Heart left ventricle (tissue), 16 donors: Measurements from ENCODE around the gene KCNQ4. TPM values are rescaled to one million over a fixed set of nuclear protein-coding genes. Genes with fewer than 3 reads are reported as not detected.
A peak's percentile ranks its signal among the peaks of the same experiment; 100 is the strongest.

ENCODE experiments used
- ATAC-seq, 4 donors: fragments of 200-7000 bp; cut with Tn5 transposase; one replicate each; pipeline ENCODE4 v1.9.1; 2020 to 2022; ENCODE audit warnings: moderate library complexity in 4 of 4, mild to moderate bottlenecking in 3 of 4, moderate number of reproducible peaks in 1 of 4
- DNase-seq, 5 donors: peaks; one replicate each; pipeline ENCODE4 v3.0.0-alpha.2; 2020
- H3K27ac ChIP-seq, 12 donors: fragments of 200-600 bp; sonication (generic) in 4 of 12; one replicate each; pipeline versions ENCODE4 v1.5.0 to v1.8.0; 2016 to 2022; ENCODE audit warnings: mild to moderate bottlenecking in 2 of 12
- H3K27me3 ChIP-seq, 9 donors: fragments of 200-600 bp; sonication (generic) in 2 of 9; one replicate each; pipeline versions ENCODE4 v1.5.1 to v1.8.0; 2016 to 2022; ENCODE audit warnings: mild to moderate bottlenecking in 3 of 9
- H3K36me3 ChIP-seq, 9 donors: fragments of 200-600 bp; sonication (generic) in 2 of 9; one replicate each; pipeline versions ENCODE4 v1.5.0 to v1.8.0; 2018 to 2022; ENCODE audit warnings: mild to moderate bottlenecking in 2 of 9
- H3K4me1 ChIP-seq, 12 donors: fragments of 200-600 bp; sonication (generic) in 4 of 12; one replicate each; pipeline versions ENCODE4 v1.5.0 to v1.8.0; 2016 to 2022; ENCODE audit warnings: mild to moderate bottlenecking in 3 of 12
- H3K4me3 ChIP-seq, 12 donors: fragments of 200-600 bp; sonication (generic) in 4 of 12; one replicate each; pipeline versions ENCODE4 v1.5.0 to v1.8.0; 2017 to 2022; ENCODE audit warnings: mild to moderate bottlenecking in 9 of 12, moderate library complexity in 4 of 12
- H3K9me3 ChIP-seq, 12 donors: fragments of 200-600 bp; sonication (generic) in 4 of 12; one replicate each; pipeline versions ENCODE4 v1.5.0 to v1.8.0; 2016 to 2022; ENCODE audit warnings: mild to moderate bottlenecking in 1 of 12
- POLR2A ChIP-seq, 2 donors: fragments of 450-650 bp; IDR thresholded peaks; one replicate each; pipeline ENCODE4 v1.6.1; 2017; ENCODE audit warnings: antibody characterized with exemption in 2 of 2, mild to moderate bottlenecking in 2 of 2, moderate library complexity in 2 of 2
- WGBS, 4 donors: extraction: QIAGEN DNeasy Blood & Tissue Kit in 2 of 4; methylation state at CpG; one replicate each; pipeline versions ENCODE4 v1.1.5 to v1.1.7; 2013 to 2018; 5-methylcytosine and 5-hydroxymethylcytosine counted together
- intact Hi-C, 10 donors: fragments of 100-400 bp; cut with DNase I; formaldehyde crosslinking; loops; one replicate each; pipeline versions ENCODE4 v1.11.1 to v1.14.2; 2022
- polyA plus RNA-seq, 2 donors: library from polyadenylated mRNA; stranded (reverse); fragments of 200-250 nt; gene quantifications; one replicate each; pipeline ENCODE4 v1.2.3, GENCODE V29; 2013
- total RNA-seq, 9 donors: library from RNA; depleted of rRNA in 2 of 9; stranded (reverse); fragments of >200 nt in 2 of 9; fragmentation: NEBNext Ultra II Directional in 3 of 9; extraction: Animal tissue kit (Norgen Biotek cat#: 25700) in 3 of 9; gene quantifications; one replicate each; pipeline versions ENCODE4 v1.1.0 to v1.2.4, GENCODE V29; 2016 to 2023
- TF ChIP-seq, protein P1 (sequence below), 12 donors: fragments of 200-600 bp; sonication (generic) in 4 of 12; IDR thresholded peaks; one replicate each; pipeline versions ENCODE4 v1.5.0 to v1.8.0; 2018 to 2022; ENCODE audit warnings: antibody characterized with exemption in 12 of 12, mild to moderate bottlenecking in 5 of 12
- donor health status: ischemic (EF 13 %, LVEDD 7.1; RV severe dilation, severe dysfunction).
- donor health status: healthy with polysubstance abuse.
- donor health status: DM: no; HTN: yes; CAD: no.
- donor health status: DM: no; HTN: no; CAD: no.
- donor health status: ischemic (EF 25% LVEDD 6.9; RV normal size, moderate dysfunction).
- donor health status: ischemic (EF 25% LVEDD 5.7; RV mildly dilated, moderate dysfunction).
- donor health status: healthy.
- donor health status: DM: yes; HTN: yes; CAD: no.
- donor health status: ischemic (EF 35%, LVEDD 5.7; RV mildly dilated, moderate dysfunction).
- donor health status: nonischemic (EF 11% LVEDD 7.7; RV severe dilation, severe dysfunction).
- donor health status: DM: yes; HTN: yes; CAD: no.
- donor health status: PGD.
- donor health status: ischemic (EF 29% LVEDD 5.4; RV normal size, mild dysfunction).
- donor health status: nonischemic (EF 23%, LVEDD 6.1; RV moderate dilation, normal function).

Gene KCNQ4
- total and polyA plus RNA-seq, 11 donors: 1.3 to 4.4 (median 1.9) TPM

DNA sequence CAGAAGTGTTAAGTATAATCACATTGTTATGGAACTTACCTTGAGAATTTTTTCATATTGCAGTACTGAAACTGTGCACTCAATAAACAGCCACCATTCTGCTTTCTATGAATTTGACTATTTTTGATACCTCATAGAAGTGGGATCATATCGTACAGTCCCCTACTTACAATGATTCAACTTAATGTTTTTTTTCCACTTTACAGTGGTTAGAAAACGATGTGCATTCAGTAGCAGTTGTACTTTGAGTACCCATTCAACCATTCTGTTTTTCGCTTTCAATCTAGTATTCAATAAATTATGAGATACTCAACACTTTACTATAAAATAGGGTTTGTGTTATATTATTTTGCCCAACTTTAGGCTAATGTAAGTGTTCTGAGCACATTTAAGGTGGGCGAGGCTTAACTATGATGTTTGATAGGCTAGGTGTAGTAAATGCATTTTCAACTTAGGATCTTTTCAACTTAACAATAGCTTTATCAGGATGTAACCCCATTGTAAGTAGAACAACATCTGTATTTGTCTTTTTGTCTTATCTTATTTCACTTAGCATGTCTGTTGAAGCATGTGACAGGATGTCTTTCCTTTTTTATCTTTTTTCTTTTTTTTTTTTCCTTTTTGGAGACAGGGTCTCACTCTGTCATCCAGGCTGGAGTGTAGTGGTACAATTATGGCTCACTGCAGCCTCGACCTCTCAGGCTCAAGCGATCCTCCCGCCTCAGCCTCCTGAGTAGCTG, 42.4 kb upstream of the KCNQ4 start:
- DNase-seq (no peak), ATAC-seq (peak in 1 of 4 donors; percentile 12)
- 78 to 82% (median 80%) methylated on average over 7 of the region's 7 CpGs for WGBS, 4 donors
- Histone ChIP-seq H3K4me1 (peaks cover 0 to 84% (median 54%) of the 10 kb centered on the region in 12 donors), H3K4me3 (no peak overlapping the region), H3K27me3 (no peaks in the 10 kb centered on the region), H3K36me3 (peaks cover 0 to 70% (median 63%) of the 10 kb centered on the region in 9 donors), H3K9me3 (no peaks in the 10 kb centered on the region), H3K27ac (peak overlapping the region in 7 of 12 donors; percentile 2 to 47 (median 32))
- intact Hi-C loops: no loop called here
- TF ChIP-seq POLR2A (IDR thresholded peaks at IDR 0.05): no peak
- TF ChIP-seq, protein P1, sequence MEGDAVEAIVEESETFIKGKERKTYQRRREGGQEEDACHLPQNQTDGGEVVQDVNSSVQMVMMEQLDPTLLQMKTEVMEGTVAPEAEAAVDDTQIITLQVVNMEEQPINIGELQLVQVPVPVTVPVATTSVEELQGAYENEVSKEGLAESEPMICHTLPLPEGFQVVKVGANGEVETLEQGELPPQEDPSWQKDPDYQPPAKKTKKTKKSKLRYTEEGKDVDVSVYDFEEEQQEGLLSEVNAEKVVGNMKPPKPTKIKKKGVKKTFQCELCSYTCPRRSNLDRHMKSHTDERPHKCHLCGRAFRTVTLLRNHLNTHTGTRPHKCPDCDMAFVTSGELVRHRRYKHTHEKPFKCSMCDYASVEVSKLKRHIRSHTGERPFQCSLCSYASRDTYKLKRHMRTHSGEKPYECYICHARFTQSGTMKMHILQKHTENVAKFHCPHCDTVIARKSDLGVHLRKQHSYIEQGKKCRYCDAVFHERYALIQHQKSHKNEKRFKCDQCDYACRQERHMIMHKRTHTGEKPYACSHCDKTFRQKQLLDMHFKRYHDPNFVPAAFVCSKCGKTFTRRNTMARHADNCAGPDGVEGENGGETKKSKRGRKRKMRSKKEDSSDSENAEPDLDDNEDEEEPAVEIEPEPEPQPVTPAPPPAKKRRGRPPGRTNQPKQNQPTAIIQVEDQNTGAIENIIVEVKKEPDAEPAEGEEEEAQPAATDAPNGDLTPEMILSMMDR (IDR thresholded peaks at IDR 0.05): no peak

- DNase-seq (no peak), ATAC-seq (peak; percentile 62 to 68 (median 65))
- Histone ChIP-seq H3K9me3 (no peaks in the 10 kb centered on the region), H3K36me3 (peaks cover 0 to 83% (median 75%) of the 10 kb centered on the region in 9 donors), H3K27me3 (no peaks in the 10 kb centered on the region), H3K4me3 (no peak overlapping the region), H3K4me1 (peaks cover 0 to 85% (median 46%) of the 10 kb centered on the region in 12 donors), H3K27ac (peak overlapping the region in 7 of 12 donors; percentile 14 to 60 (median 44))
- 40 to 63% (median 56%) methylated on average over 3 of the region's 3 CpGs for WGBS, 4 donors
- intact Hi-C loops: no loop called here
- TF ChIP-seq POLR2A (IDR thresholded peaks at IDR 0.05): no peak
- TF ChIP-seq, protein P1 (IDR thresholded peaks at IDR 0.05): no peak
Measured at GRCh38 chr1:40742363-40743061, 41.1 kb upstream of the KCNQ4 start.

DNA sequence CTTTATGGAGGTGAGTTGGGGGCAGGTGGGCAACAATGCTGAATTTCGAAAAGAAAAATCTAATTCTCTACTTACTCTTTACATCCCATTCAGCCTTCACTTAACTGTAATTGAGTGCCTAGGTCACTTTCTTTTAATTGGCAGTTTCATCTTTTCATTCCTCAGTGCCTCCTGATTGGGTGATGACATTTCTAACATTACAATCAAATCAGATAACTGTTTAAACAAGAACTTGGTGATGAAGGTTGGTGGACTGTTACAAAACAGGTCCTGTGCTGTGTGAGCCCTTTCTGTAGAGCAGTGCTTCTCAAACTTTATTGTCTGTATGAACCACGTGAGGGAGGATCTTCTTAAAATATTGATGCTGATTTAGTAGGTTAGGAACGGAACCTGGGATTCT, 40.1 kb upstream of the KCNQ4 start:
- DNase-seq: no peak
- H3K27ac ChIP-seq: peak overlapping the region in 6 of 12 donors; percentile 14 to 60 (median 32)
- 57 to 76% (median 70%) methylated on average over 3 of the region's 3 CpGs for WGBS, 4 donors
- H3K9me3 ChIP-seq: no peaks in the 10 kb centered on the region
- H3K36me3 ChIP-seq: peaks cover 0 to 92% (median 84%) of the 10 kb centered on the region in 9 donors
- H3K27me3 ChIP-seq: no peaks in the 10 kb centered on the region
- H3K4me3 ChIP-seq: no peak overlapping the region
- peaks cover 0 to 82% (median 46%) of the 10 kb centered on the region in 12 donors for H3K4me1 ChIP-seq
- TF ChIP-seq, protein P1 (IDR thresholded peaks at IDR 0.05): no peak
- TF ChIP-seq POLR2A (IDR thresholded peaks at IDR 0.05): no peak
- intact Hi-C loops: no loop called here
- ATAC-seq: no peak

- Histone ChIP-seq H3K4me1 (peaks cover 0 to 81% (median 46%) of the 10 kb centered on the region in 12 donors), H3K27me3 (no peaks in the 10 kb centered on the region), H3K4me3 (no peak overlapping the region), H3K9me3 (no peaks in the 10 kb centered on the region), H3K36me3 (peaks cover 0 to 92% (median 84%) of the 10 kb centered on the region in 9 donors), H3K27ac (peak overlapping the region in 1 of 12 donors; percentile 46)
- intact Hi-C loops: no loop called here
- DNase-seq: no peak
- TF ChIP-seq, protein P1 (IDR thresholded peaks at IDR 0.05): no peak
- peak in 3 of 4 donors; percentile 24 to 27 (median 25) for ATAC-seq
- 66 to 86% (median 77%) methylated on average over 2 to 3 of the region's 3 CpGs for WGBS, 4 donors
Measured at GRCh38 chr1:40743860-40744259, 39.7 kb upstream of the KCNQ4 start.
